DOHH2 (cell line): ENCODE results near the gene COL25A1.

Source experiments
- H3F3A ChIP-seq: fragments of 200-600 bp; sonication (generic), shearing (Covaris generic); 2 replicates; pipeline ENCODE4 v1.6.0; 2016; ENCODE audit warnings: antibody characterized with exemption, mild to moderate bottlenecking; ENCODE audit not compliant: control insufficient read depth, insufficient read depth
- H3K27ac ChIP-seq: fragments of 200-600 bp; sonication (generic); 2 replicates; pipeline ENCODE4 v1.5.1; 2014; ENCODE audit warnings: low read depth, mild to moderate bottlenecking, low read length, moderate library complexity
- H3K27me3 ChIP-seq: fragments of 200-600 bp; sonication (generic); 2 replicates; pipeline ENCODE4 v1.6.1; 2014; ENCODE audit warnings: mild to moderate bottlenecking, low read length, mixed read lengths; ENCODE audit not compliant: control insufficient read depth
- H3K36me3 ChIP-seq: fragments of 200-600 bp; sonication (generic); 2 replicates; pipeline ENCODE4 v1.6.1; 2014; ENCODE audit warnings: mild to moderate bottlenecking, low read length, moderate library complexity, mixed read lengths; ENCODE audit not compliant: control insufficient read depth
- H3K4me1 ChIP-seq: fragments of 200-600 bp; sonication (generic); 2 replicates; pipeline ENCODE4 v1.6.1; 2014; ENCODE audit warnings: mild to moderate bottlenecking, low read length, mixed read lengths; ENCODE audit not compliant: control insufficient read depth
- H3K4me2 ChIP-seq: fragments of 200-600 bp; sonication (generic); 2 replicates; pipeline ENCODE4 v1.6.0; 2014; ENCODE audit warnings: mild to moderate bottlenecking, low read length, moderate library complexity
- H3K4me3 ChIP-seq: fragments of 200-600 bp; sonication (generic); 2 replicates; pipeline ENCODE4 v1.5.1; 2014; ENCODE audit warnings: mild to moderate bottlenecking, low read length, mixed read lengths
- H3K79me2 ChIP-seq: fragments of 200-600 bp; sonication (generic); 2 replicates; pipeline ENCODE4 v1.6.1; 2014; ENCODE audit warnings: mild to moderate bottlenecking, low read length, mixed read lengths; ENCODE audit not compliant: control insufficient read depth
- H3K9me2 ChIP-seq: fragments of 200-600 bp; sonication (generic); replicated peaks from 2 replicates; pipeline ENCODE4 v1.6.1; 2014; ENCODE audit warnings: mild to moderate bottlenecking, low read length, mixed read lengths; ENCODE audit not compliant: control insufficient read depth
- H3K9me3 ChIP-seq: fragments of 200-600 bp; sonication (generic); 2 replicates; pipeline ENCODE4 v1.6.1; 2014; ENCODE audit warnings: antibody characterized with exemption, low read length, mixed read lengths; ENCODE audit not compliant: control insufficient read depth, insufficient read depth
- H4K20me1 ChIP-seq: fragments of 200-600 bp; sonication (generic); 2 replicates; pipeline ENCODE4 v1.6.0; 2014; ENCODE audit warnings: low read depth, mild to moderate bottlenecking, antibody characterized with exemption, low read length, moderate library complexity; ENCODE audit not compliant: control insufficient read depth, insufficient read depth
- CTCF ChIP-seq: fragments of 200-600 bp; sonication (generic); IDR thresholded peaks from one replicate; pipeline ENCODE4 v1.5.1; 2014; ENCODE audit warnings: antibody characterized with exemption, mild to moderate bottlenecking, low read depth, low read length; ENCODE audit not compliant: poor library complexity, severe bottlenecking
- EZH2phosphoT487 ChIP-seq: fragments of 200-600 bp; sonication (generic); IDR thresholded peaks from 2 replicates; pipeline ENCODE4 v1.6.1; 2017; ENCODE audit warnings: borderline replicate concordance, mild to moderate bottlenecking, antibody characterized with exemption, low read length, moderate library complexity, mixed read lengths

Gene COL25A1

GRCh38 chr4:108972613-108973283, 329.7 kb downstream of the COL25A1 start:
- H3K27ac ChIP-seq, result no peak overlapping the region
- no peaks in the 10 kb centered on the region for H3K79me2 ChIP-seq
- no peaks in the 10 kb centered on the region for H3K36me3 ChIP-seq
- H3K27me3 ChIP-seq, result no peaks in the 10 kb centered on the region
- TF ChIP-seq CTCF, result no peak
- TF ChIP-seq EZH2phosphoT487, result no peak
- no peaks in the 10 kb centered on the region for H3F3A ChIP-seq
- H3K4me2 ChIP-seq, result no peak overlapping the region
- H3K4me3 ChIP-seq, result no peak overlapping the region
- H4K20me1 ChIP-seq, result no peaks in the 10 kb centered on the region
- H3K4me1 ChIP-seq, result no peaks in the 10 kb centered on the region
- no peaks in the 10 kb centered on the region for H3K9me3 ChIP-seq
- H3K9me2 ChIP-seq, result no peaks in the 10 kb centered on the region

- H3K4me1 ChIP-seq, result no peaks in the 10 kb centered on the region
- H3K4me2 ChIP-seq, result no peak overlapping the region
- no peaks in the 10 kb centered on the region for H4K20me1 ChIP-seq
- no peaks in the 10 kb centered on the region for H3F3A ChIP-seq
- H3K27ac ChIP-seq, result no peak overlapping the region
- H3K9me2 ChIP-seq, result no peaks in the 10 kb centered on the region
- H3K4me3 ChIP-seq, result no peak overlapping the region
- no peaks in the 10 kb centered on the region for H3K9me3 ChIP-seq
- TF ChIP-seq EZH2phosphoT487, result no peak
- TF ChIP-seq CTCF, result no peak
- no peaks in the 10 kb centered on the region for H3K27me3 ChIP-seq
- H3K36me3 ChIP-seq, result no peaks in the 10 kb centered on the region
- H3K79me2 ChIP-seq, result no peaks in the 10 kb centered on the region
Measured at GRCh38 chr4:108971473-108971872, 331.0 kb downstream of the COL25A1 start.

- Histone ChIP-seq H3K4me1 (no peaks in the 10 kb centered on the region), H3K4me2 (no peak overlapping the region), H4K20me1 (no peaks in the 10 kb centered on the region), H3K27ac (no peak overlapping the region), H3K36me3 (no peaks in the 10 kb centered on the region), H3K9me2 (no peaks in the 10 kb centered on the region), H3K27me3 (no peaks in the 10 kb centered on the region), H3K9me3 (no peaks in the 10 kb centered on the region), H3F3A (no peaks in the 10 kb centered on the region), H3K4me3 (no peak overlapping the region), H3K79me2 (no peaks in the 10 kb centered on the region)
- TF ChIP-seq EZH2phosphoT487, result no peak
- no peak for TF ChIP-seq CTCF
Measured at GRCh38 chr4:108965472-108966076, 336.9 kb downstream of the COL25A1 start.
